ENCODE results near the gene C19orf33. TPM values are rescaled to one million over a fixed set of nuclear protein-coding genes. Genes with fewer than 3 reads are reported as not detected.

The C19orf33 gene
- total and polyA plus RNA-seq, 9 of the 15 experiments (the other 6 are each of a cell fraction or from before 2014, with no cell fraction given): 3.2 TPM; not detected in 8

DNA sequence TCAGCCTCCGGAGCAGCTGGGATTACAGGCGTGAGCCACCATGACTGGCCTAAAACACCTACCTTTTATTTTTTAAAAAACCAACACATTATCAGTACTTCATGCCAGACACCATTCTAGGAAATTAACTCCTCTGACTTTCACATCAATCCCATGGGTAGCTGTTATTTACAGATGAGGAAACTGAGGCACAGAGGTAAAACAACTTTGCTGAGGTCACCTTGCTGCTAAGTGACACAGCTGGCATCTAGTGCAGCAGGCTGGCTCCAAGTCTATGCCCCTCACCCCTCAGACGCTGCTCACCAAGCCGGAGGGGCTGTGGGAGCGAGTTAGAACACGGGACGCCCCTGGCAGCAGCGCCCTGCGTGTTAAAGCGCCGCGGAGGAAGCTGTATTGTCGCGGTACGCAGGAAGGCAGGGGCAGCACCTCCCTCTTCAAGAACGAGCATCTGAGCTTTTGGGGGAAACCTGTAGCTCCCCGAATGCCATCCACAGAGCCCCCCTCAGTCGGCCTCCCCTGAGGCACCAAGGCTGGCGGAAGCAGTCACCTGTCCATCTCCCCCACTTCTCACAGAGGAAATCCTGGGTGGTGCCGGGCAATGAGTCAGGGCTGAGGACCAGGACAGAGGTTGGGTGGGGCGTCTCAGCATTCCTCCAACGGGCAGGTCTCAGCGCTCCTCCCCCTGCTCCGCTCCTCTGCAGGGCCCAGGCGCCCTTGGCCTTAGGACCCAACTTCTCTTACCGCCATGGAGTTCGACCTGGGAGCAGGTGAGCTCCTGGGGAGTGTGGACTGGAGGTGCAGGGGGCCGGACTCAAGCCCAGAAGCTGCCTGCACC is at the start of gene C19orf33 (continued):
- TF ChIP-seq ZNF76 (CRISPR knock-in tag; IDR thresholded peaks at IDR 0.05; ENCODE audit: borderline replicate concordance): no peak
- peak; percentile 73 for TF ChIP-seq RBM22 (IDR thresholded peaks at IDR 0.05; ENCODE audit: low read depth, low read length, poor library complexity, severe bottlenecking)
- TF ChIP-seq FIP1L1 (IDR thresholded peaks at IDR 0.05; ENCODE audit: low read depth, low read length, poor library complexity, severe bottlenecking): no peak
- TF ChIP-seq MYNN (IDR thresholded peaks at IDR 0.05): peak; percentile 11; the same call in 1 of the 2 replicates
- no peak for TF ChIP-seq MYNN (CRISPR knock-in tag; IDR thresholded peaks at IDR 0.05)
- TF ChIP-seq E4F1 (CRISPR knock-in tag; IDR thresholded peaks at IDR 0.05; ENCODE audit: borderline replicate concordance): no peak
- 0 out of 2 replicates have a peak, but pooled peaks have one; percentile 9 for TF ChIP-seq BCOR (IDR thresholded peaks at IDR 0.05)
- peak; percentile 32; the same call in 1 of the 2 replicates for TF ChIP-seq POLR2AphosphoS2 (IDR thresholded peaks at IDR 0.05; ENCODE audit: low read length)

Measured in K562 (cell line).